GM21367 (cell line): ENCODE data around the gene PRKCE.

Source experiments
- ATAC-seq: cut with Tn5 transposase; IDR thresholded peaks from one replicate; pipeline ENCODE4 v1.9.1; 2021; ENCODE audit not compliant: unreplicated experiment

The PRKCE gene

DNA sequence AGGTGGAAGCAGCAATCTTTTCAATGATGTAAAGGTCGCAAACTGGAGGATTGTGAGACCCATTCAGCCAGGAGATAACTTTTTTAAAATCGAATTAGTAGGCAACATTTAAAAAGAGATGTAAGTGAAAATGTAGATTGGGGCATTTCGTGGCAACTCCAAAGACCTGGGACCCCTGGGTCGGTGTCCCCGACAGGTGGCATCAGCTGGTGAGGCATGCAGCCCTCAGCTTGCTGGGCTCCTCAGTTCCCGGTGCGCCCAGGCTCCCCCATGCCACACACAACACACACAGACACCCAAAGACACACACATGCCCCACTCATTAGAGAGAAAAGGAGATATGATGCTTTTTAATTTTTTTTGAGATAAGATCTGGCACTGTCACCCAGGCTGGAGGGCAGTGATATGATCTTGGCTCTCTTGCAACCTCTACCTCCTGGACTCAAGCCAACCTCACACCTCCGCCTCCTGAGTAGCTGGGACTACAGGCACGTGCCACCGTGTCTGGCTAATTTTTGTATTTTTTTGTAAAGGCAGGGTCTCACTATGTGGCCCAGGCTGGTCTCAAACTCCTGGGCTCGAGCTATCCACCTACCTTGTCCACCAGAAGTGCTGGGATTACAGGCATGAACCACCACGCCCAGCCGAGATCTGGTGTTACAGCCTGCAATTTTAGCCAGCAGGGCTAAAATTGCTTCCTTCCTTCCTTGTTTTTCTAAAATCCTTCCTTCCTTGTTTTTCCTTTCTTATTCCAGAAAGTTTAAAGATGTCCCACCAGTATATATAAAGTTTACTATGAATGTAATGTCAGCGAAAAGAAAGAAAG, 523.1 kb downstream of the PRKCE start:
- no peak for ATAC-seq

- no peak for ATAC-seq
These were observed 523.9 kb downstream of the PRKCE start for GRCh38 chr2:46175419-46175818.

GRCh38 chr2:46177461-46178089, 526.1 kb downstream of the PRKCE start:
- ATAC-seq = no peak

GRCh38 chr2:46179037-46179621, 527.7 kb downstream of the PRKCE start:
- peak; percentile 47 for ATAC-seq

GRCh38 chr2:46180189-46180588, 528.7 kb downstream of the PRKCE start:
- no peak for ATAC-seq

DNA sequence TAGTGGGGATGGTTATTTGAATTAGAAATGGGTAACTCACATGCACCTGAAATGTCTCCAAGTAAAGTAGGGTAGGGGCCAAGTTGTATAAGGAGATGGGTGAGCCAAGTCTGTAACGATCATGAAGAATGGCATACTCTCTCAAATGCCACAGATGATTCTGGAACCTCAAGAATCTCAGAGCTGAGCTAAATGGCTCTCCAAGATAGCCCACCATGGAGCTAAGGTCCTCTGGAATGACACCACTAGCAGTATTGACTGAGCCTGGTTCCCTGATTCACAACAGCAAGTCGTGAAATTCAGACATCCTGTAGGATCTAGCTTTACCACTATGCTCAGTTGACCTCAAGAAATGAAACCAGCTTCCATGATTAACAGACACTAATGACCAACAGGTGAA, 529.8 kb downstream of the PRKCE start:
- no peak for ATAC-seq

GRCh38 chr2:46181789-46182530, 530.5 kb downstream of the PRKCE start:
- no peak for ATAC-seq

DNA sequence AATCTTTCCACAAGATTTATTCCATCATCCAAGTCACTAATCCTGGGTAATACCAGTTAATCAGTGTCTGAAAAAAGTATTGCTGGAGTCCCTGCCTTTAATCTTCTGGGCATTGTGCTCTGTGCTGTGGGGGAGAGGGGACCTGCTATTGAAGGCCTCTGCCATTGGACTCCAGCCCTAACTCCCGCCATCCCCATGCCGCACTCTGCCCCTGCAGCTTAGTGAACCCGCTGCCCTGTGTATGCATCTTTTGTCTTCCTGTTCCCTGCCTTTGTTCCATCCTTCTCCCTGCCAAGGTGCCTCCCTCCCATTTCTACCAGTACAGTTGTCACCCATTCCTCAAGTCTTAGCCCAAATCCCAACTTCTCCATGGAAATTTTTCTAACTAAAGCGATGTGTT, 532.0 kb downstream of the PRKCE start:
- ATAC-seq = no peak

GRCh38 chr2:46184794-46185583, 533.5 kb downstream of the PRKCE start:
- ATAC-seq = no peak

DNA sequence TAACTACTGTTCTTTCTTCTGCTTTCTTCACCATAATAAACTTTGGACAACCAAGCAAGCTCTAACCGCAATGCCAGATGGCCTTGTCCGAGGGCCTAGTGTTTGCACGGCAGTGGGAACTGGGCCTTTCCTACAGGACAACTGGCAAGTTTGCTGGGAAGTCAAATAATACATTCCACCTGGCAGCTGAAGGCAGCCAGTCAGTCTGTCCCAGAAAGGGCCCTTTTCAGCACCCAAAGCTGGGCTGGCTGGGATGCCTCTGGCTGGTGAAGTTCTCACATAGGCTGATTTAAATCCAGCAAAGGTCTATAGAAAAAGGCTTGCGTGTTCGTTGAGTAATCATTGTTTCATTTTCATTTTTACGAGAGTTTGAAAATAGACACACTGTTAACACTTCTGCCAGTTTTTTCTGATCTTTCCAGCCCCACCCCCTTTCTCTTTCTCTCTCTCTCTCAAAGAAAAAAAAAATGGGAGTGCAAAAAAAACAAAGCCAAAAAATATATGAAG, 535.7 kb downstream of the PRKCE start:
- ATAC-seq = peak; percentile 73

DNA sequence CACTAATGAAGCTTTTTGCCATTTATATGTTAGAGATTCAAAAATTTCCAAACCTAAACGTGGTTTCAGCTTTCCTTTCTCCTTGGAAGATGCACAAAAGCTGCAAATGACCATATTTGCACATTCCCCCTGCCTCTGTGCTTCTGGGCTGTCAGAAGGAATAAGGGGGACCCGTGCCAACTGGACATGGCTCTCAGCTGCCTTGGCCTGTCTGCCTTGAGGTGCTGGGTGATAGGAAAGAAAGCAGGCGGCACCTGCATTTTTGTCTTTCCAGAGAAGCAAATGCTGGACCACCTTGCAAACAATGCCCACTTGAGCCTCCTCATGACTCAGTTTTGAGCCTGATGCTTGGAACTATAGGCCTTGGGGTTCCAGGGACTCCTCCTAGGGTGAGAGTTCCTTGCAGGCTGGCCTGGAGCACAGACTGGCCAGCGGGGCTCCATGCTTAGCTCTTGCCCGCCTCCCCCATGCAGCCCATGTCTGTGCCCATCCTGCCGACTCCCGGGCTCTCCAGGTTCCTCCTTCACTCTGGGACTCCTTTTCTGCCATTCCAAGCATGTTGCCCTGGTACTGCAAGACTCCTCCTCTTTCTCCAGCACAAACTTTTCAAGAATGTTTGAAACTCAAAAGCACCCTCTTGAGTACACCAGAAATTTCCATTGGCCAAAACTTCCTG, 536.7 kb downstream of the PRKCE start:
- no peak for ATAC-seq

DNA sequence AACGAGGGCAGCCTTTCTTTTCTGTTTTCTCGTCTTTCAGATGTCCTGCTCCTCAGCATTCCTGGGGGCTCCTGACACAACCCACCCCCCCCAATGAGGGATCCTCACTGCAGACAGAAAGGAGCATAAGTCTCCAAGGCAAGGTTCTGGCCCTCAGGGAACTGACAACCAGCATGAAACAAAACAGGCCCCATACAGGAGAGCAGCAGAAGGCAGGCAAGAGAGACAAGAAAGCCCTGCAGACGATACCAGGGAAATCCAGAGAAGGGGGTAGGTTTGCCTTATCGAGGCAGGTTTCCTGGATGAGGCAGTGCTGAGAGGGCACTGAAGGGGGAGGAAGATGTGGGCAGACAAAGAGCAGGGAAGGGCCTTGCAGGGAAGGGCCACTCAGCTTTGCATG, 541.9 kb downstream of the PRKCE start:
- no peak for ATAC-seq

GRCh38 chr2:46193855-46194254, 542.4 kb downstream of the PRKCE start:
- ATAC-seq = no peak

DNA sequence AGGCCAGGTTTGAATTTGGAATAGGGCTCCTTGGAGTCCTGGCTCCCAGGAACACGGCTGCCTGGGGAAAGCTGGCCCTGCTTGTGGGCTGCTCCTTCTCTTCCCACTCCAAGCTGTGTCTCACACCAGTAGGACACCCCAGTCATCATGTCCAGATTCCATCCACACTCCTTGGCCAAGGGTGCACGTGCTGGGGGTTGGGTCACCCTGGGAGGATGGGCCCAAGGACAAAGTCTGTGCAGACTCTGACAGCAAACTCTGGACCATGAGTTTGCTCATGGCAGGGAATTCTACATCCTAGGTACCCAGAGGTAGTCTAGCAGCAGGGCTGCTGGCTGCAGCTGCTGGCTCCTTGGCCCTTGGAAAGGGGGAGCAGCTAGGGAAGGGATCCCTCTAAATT, 543.4 kb downstream of the PRKCE start:
- no peak for ATAC-seq

DNA sequence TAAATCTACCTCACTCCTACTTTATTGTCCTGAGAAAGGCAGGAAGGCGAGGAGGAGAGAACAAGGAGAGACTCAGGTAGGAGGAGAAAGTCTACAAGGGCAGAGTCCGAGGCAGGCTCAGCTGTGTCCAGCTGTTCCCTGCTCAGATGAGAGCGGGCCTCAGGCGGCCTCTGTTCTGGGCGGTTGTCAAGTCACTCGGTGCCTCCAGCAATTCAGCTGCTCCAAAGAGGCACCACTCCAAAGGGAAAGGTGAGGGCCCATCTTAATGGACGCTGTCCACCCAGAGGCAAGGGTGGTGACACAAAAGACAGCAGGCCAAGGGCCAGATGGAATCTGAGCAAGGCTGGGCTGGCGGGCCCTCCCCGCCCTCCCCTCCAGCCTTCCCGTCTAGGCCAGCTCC, 544.3 kb downstream of the PRKCE start:
- no peak for ATAC-seq

GRCh38 chr2:46196871-46197462, 545.5 kb downstream of the PRKCE start:
- no peak for ATAC-seq

DNA sequence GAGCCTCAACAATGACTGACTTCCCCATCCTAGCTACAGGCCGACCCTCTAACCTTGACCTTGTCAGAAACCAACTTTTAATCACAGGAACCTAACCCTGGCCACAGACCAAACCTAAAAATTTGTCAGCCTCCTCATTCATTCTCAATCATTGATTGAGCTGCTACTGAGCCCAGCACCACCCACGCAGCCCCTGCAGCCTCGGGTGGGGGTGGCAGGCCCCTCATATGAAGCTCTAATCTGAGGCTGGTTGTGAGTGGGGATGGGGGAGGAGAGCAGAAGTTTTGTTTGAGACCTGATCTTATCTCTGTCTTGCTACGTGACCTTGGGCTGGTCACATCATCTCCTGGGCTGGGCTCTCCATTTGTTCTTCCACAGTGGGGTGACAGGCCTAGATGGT, 546.2 kb downstream of the PRKCE start:
- ATAC-seq = no peak

DNA sequence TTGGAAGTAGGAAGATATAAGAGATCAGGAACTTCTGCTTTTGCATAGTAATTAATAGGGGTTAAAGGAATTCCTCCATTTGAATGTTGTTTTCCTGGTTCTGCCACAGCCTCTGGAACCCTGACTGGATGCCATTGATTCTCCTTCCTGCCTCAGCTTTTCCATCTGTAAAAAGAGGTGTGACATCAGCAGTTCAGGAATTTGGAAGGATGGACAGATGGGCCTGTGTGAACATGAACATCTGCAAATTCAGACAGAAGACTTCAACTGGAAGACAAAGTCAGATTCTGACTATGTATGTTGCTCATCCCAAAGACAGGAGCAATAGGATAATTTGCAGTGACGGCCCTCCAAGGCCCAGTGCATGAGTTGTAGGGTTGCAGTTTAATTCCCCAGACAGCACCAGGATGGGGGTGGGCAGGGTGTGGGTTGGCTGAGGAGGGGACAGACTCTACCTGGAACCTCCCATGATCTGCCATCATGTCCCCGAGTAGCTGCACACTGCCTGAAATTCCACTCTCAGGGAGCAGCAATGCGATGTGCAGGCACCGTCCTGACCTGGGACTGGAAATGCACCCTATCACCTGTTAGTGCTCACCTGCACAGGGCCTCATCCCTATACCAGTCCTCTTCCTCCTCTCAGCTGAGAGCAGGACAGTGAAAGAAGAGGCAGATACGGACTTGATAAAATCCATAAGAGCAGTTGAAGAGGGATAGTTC, 546.8 kb downstream of the PRKCE start:
- ATAC-seq = no peak

DNA sequence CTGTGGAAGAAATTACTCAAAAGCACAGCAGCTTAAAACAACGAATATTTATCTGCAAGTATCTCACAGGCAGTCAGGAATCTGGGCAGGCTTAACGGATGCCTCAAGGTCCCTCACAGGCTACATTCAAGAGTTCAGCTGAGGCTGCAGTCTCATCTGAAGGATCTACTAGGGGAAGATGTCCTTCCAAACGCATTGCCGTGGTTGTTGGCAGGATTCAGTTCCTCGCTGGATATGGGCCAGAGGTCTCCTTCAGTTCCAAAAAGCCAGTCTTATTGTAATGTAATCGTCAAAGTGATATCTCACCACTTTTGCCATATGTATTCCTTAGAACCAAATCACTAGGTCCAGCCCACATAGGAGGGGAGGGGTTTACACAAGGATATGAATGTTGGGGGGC, 547.5 kb downstream of the PRKCE start:
- ATAC-seq = no peak
